Heart right ventricle (tissue), 16 donors: ENCODE data around the gene RGS16. TPM values are rescaled to one million over a fixed set of nuclear protein-coding genes. Genes with fewer than 3 reads are reported as not detected.

Experiments
- ATAC-seq, 8 donors: fragments of 200-7000 bp; cut with Tn5 transposase; one replicate each; pipeline ENCODE4 v1.9.1; 2020; ENCODE audit warnings: mild to moderate bottlenecking in 8 of 8, moderate library complexity in 8 of 8, moderate number of reproducible peaks in 1 of 8
- DNase-seq, 2 donors: peaks; one replicate each; pipeline ENCODE4 v3.0.0-alpha.2; 2020
- H3K27ac ChIP-seq, 10 donors: fragments of 200-600 bp; sonication (generic) in 2 of 10; one replicate each; pipeline versions ENCODE4 v1.5.0 to v1.8.0; 2020 to 2022; ENCODE audit warnings: mild to moderate bottlenecking in 3 of 10
- H3K27me3 ChIP-seq, 7 donors: fragments of 200-600 bp; one replicate each; pipeline ENCODE4 v1.8.0; 2021 to 2022; ENCODE audit warnings: mild to moderate bottlenecking in 2 of 7
- H3K36me3 ChIP-seq, 9 donors: fragments of 200-600 bp; sonication (generic) in 1 of 9; one replicate each; pipeline versions ENCODE4 v1.5.0 to v1.8.0; 2020 to 2022; ENCODE audit warnings: mild to moderate bottlenecking in 2 of 9
- H3K4me1 ChIP-seq, 9 donors: fragments of 200-600 bp; sonication (generic) in 1 of 9; one replicate each; pipeline versions ENCODE4 v1.5.0 to v1.8.0; 2020 to 2022; ENCODE audit warnings: mild to moderate bottlenecking in 4 of 9
- H3K4me3 ChIP-seq, 10 donors: fragments of 200-600 bp; sonication (generic) in 2 of 10; one replicate each; pipeline versions ENCODE4 v1.5.0 to v1.8.0; 2020 to 2022; ENCODE audit warnings: mild to moderate bottlenecking in 7 of 10, moderate library complexity in 2 of 10
- H3K9me3 ChIP-seq, 11 donors: fragments of 200-600 bp in 10 of 11; sonication (generic) in 2 of 11; one replicate each; pipeline versions ENCODE4 v1.5.0 to v1.8.0; 2013 to 2022; ENCODE audit warnings: mild to moderate bottlenecking in 2 of 11, control low read depth in 1 of 11, moderate library complexity in 1 of 11
- WGBS, 2 donors: extraction: QIAGEN DNeasy Blood & Tissue Kit; methylation state at CpG; one replicate each; pipeline ENCODE4 v1.1.7; 2013; ENCODE audit warnings: inconsistent platforms in 1 of 2; 5-methylcytosine and 5-hydroxymethylcytosine counted together
- intact Hi-C, 10 donors: fragments of 100-400 bp; cut with DNase I; formaldehyde crosslinking; loops; one replicate each; pipeline versions ENCODE4 v1.11.1 to v1.14.2; 2022
- polyA plus RNA-seq, 2 donors: library from polyadenylated mRNA; stranded (reverse); fragments of 200-250 nt; gene quantifications; one replicate each; pipeline ENCODE4 v1.2.3, GENCODE V29; 2013
- total RNA-seq, 10 donors: library from RNA; stranded (reverse); fragmentation: NEBNext Ultra II Directional in 3 of 10; extraction: Animal tissue kit (Norgen Biotek cat#: 25700) in 3 of 10; gene quantifications; one replicate each; pipeline versions ENCODE4 v1.2.1 to v1.2.4, GENCODE V29; 2021 to 2023
- TF ChIP-seq, protein P1 (sequence below), 9 donors: fragments of 200-600 bp; sonication (generic) in 2 of 9; IDR thresholded peaks; one replicate each; pipeline versions ENCODE4 v1.5.0 to v1.8.0; 2021 to 2022; ENCODE audit warnings: antibody characterized with exemption in 9 of 9, mild to moderate bottlenecking in 5 of 9, moderate library complexity in 1 of 9
- donor health status: Arrhythmogenic right ventricular cardiomyopathy.
- donor health status: ischemic (EF 13 %, LVEDD 7.1; RV severe dilation, severe dysfunction).
- donor health status: healthy with polysubstance abuse.
- donor health status: DM: no; HTN: yes; CAD: no.
- donor health status: DM: no; HTN: no; CAD: no.
- donor health status: ischemic (EF 25% LVEDD 6.9; RV normal size, moderate dysfunction).
- donor health status: ischemic (EF 25% LVEDD 5.7; RV mildly dilated, moderate dysfunction).
- donor health status: healthy.
- donor health status: DM: yes; HTN: yes; CAD: no.
- donor health status: Ischemic cardiomyopathy.
- donor health status: ischemic (EF 35%, LVEDD 5.7; RV mildly dilated, moderate dysfunction).
- donor health status: nonischemic (EF 11% LVEDD 7.7; RV severe dilation, severe dysfunction).
- donor health status: DM: yes; HTN: yes; CAD: no.
- donor health status: PGD.
- donor health status: ischemic (EF 29% LVEDD 5.4; RV normal size, mild dysfunction).
- donor health status: nonischemic (EF 23%, LVEDD 6.1; RV moderate dilation, normal function).

RGS16 gene
- total and polyA plus RNA-seq, 12 donors, result 0.42 to 8.7 (median 2.3) TPM

DNA sequence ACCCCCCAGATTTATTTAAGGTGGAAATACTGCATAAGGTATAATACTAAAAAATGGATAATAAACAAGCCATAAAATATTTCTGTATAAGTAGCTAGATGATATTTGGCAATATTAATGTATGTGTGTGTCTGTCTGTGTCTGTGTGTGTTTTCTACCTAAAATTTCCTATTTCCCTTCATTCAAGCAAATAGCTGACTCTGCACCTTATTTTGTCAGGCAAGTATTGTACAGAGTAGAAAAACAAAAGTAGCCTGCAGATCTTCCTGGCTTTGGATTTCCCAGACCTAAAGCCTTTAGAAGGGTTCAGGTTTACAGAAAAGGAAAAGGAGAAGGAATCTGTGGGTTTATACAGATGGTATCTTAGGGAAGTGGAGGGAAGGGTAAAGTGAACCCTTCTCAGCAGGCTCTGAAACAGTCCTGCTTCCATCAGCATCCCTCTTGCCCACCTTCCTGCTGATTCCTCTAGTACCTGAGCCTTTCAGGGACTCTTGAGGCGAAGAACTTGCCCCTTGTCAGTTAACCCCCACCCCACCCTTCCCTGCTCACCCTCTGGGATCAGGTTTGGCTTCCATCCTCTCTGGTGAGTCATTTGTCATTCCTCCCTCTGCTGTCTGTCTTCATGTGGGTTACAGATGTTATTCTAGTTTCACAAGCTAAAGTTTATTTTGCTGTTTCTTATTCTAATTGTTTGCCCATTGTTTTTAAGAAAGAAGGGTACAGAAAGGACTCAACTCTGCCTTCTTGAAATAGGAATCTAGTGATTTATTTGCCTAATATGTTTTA is 21.7 kb upstream of the RGS16 start:
- Histone ChIP-seq H3K36me3 (no peaks in the 10 kb centered on the region), H3K27me3 (no peaks in the 10 kb centered on the region), H3K4me1 (peaks cover 0 to 61% (median 38%) of the 10 kb centered on the region in 9 donors), H3K9me3 (peaks cover 0 to 5% (median 0%) of the 10 kb centered on the region in 11 donors), H3K27ac (peak overlapping the region in 3 of 10 donors; percentile 18 to 65 (median 48)), H3K4me3 (no peak overlapping the region)
- WGBS, 2 donors, result 54 to 67% methylated on average over 1 of the region's 1 CpG
- intact Hi-C loops, result no loop called here
- TF ChIP-seq, protein P1, sequence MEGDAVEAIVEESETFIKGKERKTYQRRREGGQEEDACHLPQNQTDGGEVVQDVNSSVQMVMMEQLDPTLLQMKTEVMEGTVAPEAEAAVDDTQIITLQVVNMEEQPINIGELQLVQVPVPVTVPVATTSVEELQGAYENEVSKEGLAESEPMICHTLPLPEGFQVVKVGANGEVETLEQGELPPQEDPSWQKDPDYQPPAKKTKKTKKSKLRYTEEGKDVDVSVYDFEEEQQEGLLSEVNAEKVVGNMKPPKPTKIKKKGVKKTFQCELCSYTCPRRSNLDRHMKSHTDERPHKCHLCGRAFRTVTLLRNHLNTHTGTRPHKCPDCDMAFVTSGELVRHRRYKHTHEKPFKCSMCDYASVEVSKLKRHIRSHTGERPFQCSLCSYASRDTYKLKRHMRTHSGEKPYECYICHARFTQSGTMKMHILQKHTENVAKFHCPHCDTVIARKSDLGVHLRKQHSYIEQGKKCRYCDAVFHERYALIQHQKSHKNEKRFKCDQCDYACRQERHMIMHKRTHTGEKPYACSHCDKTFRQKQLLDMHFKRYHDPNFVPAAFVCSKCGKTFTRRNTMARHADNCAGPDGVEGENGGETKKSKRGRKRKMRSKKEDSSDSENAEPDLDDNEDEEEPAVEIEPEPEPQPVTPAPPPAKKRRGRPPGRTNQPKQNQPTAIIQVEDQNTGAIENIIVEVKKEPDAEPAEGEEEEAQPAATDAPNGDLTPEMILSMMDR (IDR thresholded peaks at IDR 0.05), result no peak
- DNase-seq (no peak), ATAC-seq (peak in 2 of 8 donors; percentile 23 to 29)

DNA sequence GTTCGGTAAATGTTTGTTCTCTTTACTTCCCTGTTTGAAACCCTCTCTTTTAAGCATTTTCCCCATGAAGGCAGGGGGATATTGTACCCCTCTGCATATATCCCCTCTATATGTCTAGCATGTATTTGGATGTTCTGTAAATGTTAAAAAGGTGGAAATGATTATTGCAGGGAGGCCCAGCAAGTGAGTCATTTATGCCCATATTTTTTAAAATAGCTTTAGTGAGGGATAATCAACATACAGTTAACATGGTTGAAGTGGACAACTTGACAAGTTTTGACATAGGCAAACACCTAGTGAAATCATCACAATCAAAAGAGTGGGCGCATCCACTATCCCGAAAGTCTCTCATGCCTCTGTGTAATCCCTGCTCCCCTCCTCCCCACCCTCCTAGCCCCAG is 20.8 kb upstream of the RGS16 start:
- ATAC-seq (no peak), DNase-seq (no peak)
- no peaks in the 10 kb centered on the region for H3K27me3 ChIP-seq
- peak overlapping the region in 4 of 10 donors; percentile 18 to 72 (median 43) for H3K27ac ChIP-seq
- H3K4me3 ChIP-seq, result no peak overlapping the region
- WGBS, 2 donors, result 87 to 90% methylated on average over 3 of the region's 3 CpGs
- TF ChIP-seq, protein P1 (IDR thresholded peaks at IDR 0.05), result no peak
- no peaks in the 10 kb centered on the region for H3K36me3 ChIP-seq
- intact Hi-C loops, result no loop called here
- H3K9me3 ChIP-seq, result peaks cover 0 to 9% (median 0%) of the 10 kb centered on the region in 11 donors
- peaks cover 0 to 58% (median 38%) of the 10 kb centered on the region in 9 donors for H3K4me1 ChIP-seq

DNA sequence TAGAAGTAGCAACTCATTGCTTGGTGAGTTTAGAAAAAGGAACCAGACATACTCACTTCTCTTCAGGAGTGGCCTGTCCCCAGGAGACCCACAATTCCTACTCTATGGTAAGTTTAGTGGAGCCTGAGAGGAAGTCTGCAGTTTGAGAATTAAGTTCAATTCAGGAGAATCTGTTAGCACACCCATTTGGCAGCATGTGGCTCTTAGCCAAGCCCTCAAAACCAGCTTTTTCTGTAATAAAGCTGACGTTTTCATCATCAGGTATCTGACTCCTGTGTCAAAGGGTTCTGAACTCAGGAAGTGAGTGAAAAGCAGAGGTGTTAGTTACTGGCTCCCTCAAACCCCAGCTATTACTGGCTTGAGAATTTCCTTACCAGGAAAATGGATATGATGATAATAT is 20.4 kb upstream of the RGS16 start:
- Histone ChIP-seq H3K27me3 (no peaks in the 10 kb centered on the region), H3K4me1 (peaks cover 0 to 57% (median 38%) of the 10 kb centered on the region in 9 donors), H3K4me3 (no peak overlapping the region), H3K36me3 (no peaks in the 10 kb centered on the region), H3K9me3 (peaks cover 0 to 9% (median 0%) of the 10 kb centered on the region in 11 donors), H3K27ac (peak overlapping the region in 4 of 10 donors; percentile 18 to 72 (median 43))
- intact Hi-C loops, result loop anchor here in 1 of 10 donors (5.0 kb wide), 1 partner anchor 38 kb away; no protein-coding TSS in a partner anchor
- 32 to 76% methylated on average over 1 of the region's 1 CpG for WGBS, 2 donors
- ATAC-seq (no peak), DNase-seq (no peak)
- TF ChIP-seq, protein P1 (IDR thresholded peaks at IDR 0.05), result no peak

DNA sequence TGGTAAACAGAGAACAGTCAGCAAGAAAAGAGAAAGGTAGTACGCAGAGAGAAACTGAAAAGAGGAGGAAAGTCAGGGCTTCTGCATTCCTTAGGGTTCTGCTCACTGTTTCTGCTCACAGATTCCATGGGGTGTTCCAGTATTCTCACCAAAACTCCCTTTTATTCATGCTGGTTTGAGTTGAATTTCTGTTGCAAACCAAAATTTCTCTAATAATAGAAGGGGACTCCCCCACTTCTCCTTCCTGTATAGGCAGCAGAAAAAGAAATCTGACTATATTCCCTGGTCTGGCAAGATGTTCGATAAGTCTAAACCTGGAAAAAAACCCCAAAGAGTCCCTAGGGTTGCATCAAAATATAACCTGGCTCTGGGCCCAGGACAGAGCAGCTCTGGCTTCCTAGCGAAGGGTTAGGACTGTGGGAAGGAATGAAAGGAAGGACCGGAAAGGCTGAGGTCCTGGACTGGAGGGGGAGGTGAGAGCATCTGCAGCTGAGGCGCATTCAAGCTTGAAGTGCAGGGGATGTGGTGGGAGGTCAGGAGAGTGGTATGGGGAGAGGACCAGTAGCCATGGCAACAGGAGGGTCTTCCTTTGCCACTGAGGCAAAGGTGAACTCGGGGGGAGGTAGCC is 18.8 kb upstream of the RGS16 start:
- H3K4me3 ChIP-seq, result peak overlapping the region in 1 of 10 donors; percentile 5

More for the DNA sequence above, 18.8 kb upstream of the RGS16 start:
- WGBS, 2 donors, result 46 to 51% methylated on average over 6 of the region's 6 CpGs
- H3K27me3 ChIP-seq, result peaks cover 0 to 2% (median 0%) of the 10 kb centered on the region in 7 donors
- peaks cover 0 to 9% (median 0%) of the 10 kb centered on the region in 11 donors for H3K9me3 ChIP-seq
- TF ChIP-seq, protein P1 (IDR thresholded peaks at IDR 0.05), result no peak
- intact Hi-C loops, result loop anchor here in 1 of 10 donors (5.0 kb wide), 1 partner anchor 39 kb away; no protein-coding TSS in a partner anchor
- H3K4me1 ChIP-seq, result peaks cover 0 to 46% (median 32%) of the 10 kb centered on the region in 9 donors
- H3K27ac ChIP-seq, result peak overlapping the region in 8 of 10 donors; percentile 21 to 72 (median 45)
- DNase-seq (peak in 1 of 2 donors; percentile 60), ATAC-seq (peak; percentile 68 to 89 (median 84))
- H3K36me3 ChIP-seq, result no peaks in the 10 kb centered on the region
